Cardiac muscle cell (in vitro differentiated cells and primary cell): ENCODE data around the gene CD4. TPM values are rescaled to one million over a fixed set of nuclear protein-coding genes. Genes with fewer than 3 reads are reported as not detected.

ENCODE experiments used
- DNase-seq, 2 donors: peaks; one replicate each; pipeline versions ENCODE4 v3.0.0 to v3.0.0-alpha.2; 2010 to 2017; ENCODE audit warnings: low read depth in 1 of 2, low spot score in 1 of 2
- H3K27ac ChIP-seq: fragments of 200-600 bp; sonication (generic); 2 replicates; pipeline ENCODE4 v1.5.1; 2016
- H3K27me3 ChIP-seq: fragments of 200-600 bp; sonication (generic); 2 replicates; pipeline ENCODE4 v1.6.0; 2016; ENCODE audit warnings: control low read depth
- H3K36me3 ChIP-seq: fragments of 200-600 bp; sonication (generic); 2 replicates; pipeline ENCODE4 v1.5.1; 2016; ENCODE audit warnings: control low read depth
- H3K4me1 ChIP-seq: fragments of 200-600 bp; sonication (generic); 2 replicates; pipeline ENCODE4 v1.8.1; 2017; ENCODE audit warnings: low read depth, mild to moderate bottlenecking, mixed run types
- H3K4me3 ChIP-seq: fragments of 200-600 bp; sonication (generic); 2 replicates; pipeline ENCODE4 v1.5.1; 2016; ENCODE audit warnings: mild to moderate bottlenecking
- H3K9me3 ChIP-seq: fragments of 200-600 bp; sonication (generic); 2 replicates; pipeline ENCODE4 v1.5.1; 2017; ENCODE audit warnings: low read depth, mild to moderate bottlenecking, control low read depth
- CTCF ChIP-seq: IDR thresholded peaks from 2 replicates; pipeline ENCODE4 v1.5.1; 2012; ENCODE audit warnings: low read depth, mild to moderate bottlenecking, low read length
- polyA plus RNA-seq: library from polyadenylated mRNA; unstranded; fragments of >200 nt; fragmentation: Nextera tagmentation; extraction: Ambion mirVana; gene quantifications from 2 replicates; pipeline ENCODE4 v1.2.1, GENCODE V29; 2016
- total RNA-seq: library from RNA; depleted of rRNA; stranded (reverse); fragments of >200 nt; gene quantifications from 2 replicates; pipeline ENCODE4 v1.2.3, GENCODE V29; 2016

Gene CD4
- total and polyA plus RNA-seq, 2 experiments from 2014 or later: 3.3 to 5.9 TPM

GRCh38 chr12:6830286-6830890, 41.1 kb downstream of the CD4 start:
- Histone ChIP-seq H3K36me3 (peaks cover 20% of the 10 kb centered on the region), H3K27ac (no peak overlapping the region), H3K4me3 (no peak overlapping the region), H3K27me3 (no peaks in the 10 kb centered on the region), H3K4me1 (peaks cover 9% of the 10 kb centered on the region), H3K9me3 (no peaks in the 10 kb centered on the region)
- TF ChIP-seq CTCF: no peak
- no peak for DNase-seq

- TF ChIP-seq CTCF: no peak
- DNase-seq: no peak
- no peak overlapping the region for H3K4me3 ChIP-seq
- peaks cover 9% of the 10 kb centered on the region for H3K4me1 ChIP-seq
- H3K27me3 ChIP-seq: no peaks in the 10 kb centered on the region
- H3K9me3 ChIP-seq: no peaks in the 10 kb centered on the region
- H3K27ac ChIP-seq: no peak overlapping the region
- peaks cover 20% of the 10 kb centered on the region for H3K36me3 ChIP-seq
These were observed 41.7 kb downstream of the CD4 start for GRCh38 chr12:6830999-6831398.

GRCh38 chr12:6831450-6831995, 42.2 kb downstream of the CD4 start:
- Histone ChIP-seq H3K4me3 (no peak overlapping the region), H3K4me1 (peaks cover 9% of the 10 kb centered on the region), H3K9me3 (no peaks in the 10 kb centered on the region), H3K27ac (no peak overlapping the region), H3K27me3 (no peaks in the 10 kb centered on the region), H3K36me3 (peaks cover 20% of the 10 kb centered on the region)
- no peak for TF ChIP-seq CTCF
- no peak for DNase-seq

GRCh38 chr12:6832125-6832524, 42.8 kb downstream of the CD4 start:
- Histone ChIP-seq H3K36me3 (peaks cover 20% of the 10 kb centered on the region), H3K9me3 (no peaks in the 10 kb centered on the region), H3K27ac (no peak overlapping the region), H3K4me3 (no peak overlapping the region), H3K4me1 (peaks cover 5% of the 10 kb centered on the region), H3K27me3 (no peaks in the 10 kb centered on the region)
- DNase-seq: no peak
- TF ChIP-seq CTCF: no peak

GRCh38 chr12:6833189-6833890, 44.0 kb downstream of the CD4 start:
- no peaks in the 10 kb centered on the region for H3K27me3 ChIP-seq
- no peak for TF ChIP-seq CTCF
- H3K9me3 ChIP-seq: no peaks in the 10 kb centered on the region
- peaks cover 25% of the 10 kb centered on the region for H3K36me3 ChIP-seq
- no peak overlapping the region for H3K4me3 ChIP-seq
- H3K27ac ChIP-seq: no peak overlapping the region
- DNase-seq: no peak
- H3K4me1 ChIP-seq: peaks cover 4% of the 10 kb centered on the region
